Measurements from ENCODE around the gene GAN.
"Not testable (repeated sequence)": the region's sequence is repeated elsewhere in the genome, so short reads cannot be mapped to it uniquely, and the experiment has no call there.

The GAN gene

GRCh38 chr16:81310045-81310644 lies 4.6 kb upstream of the GAN start:
- no peak for DNase-seq

- no peak for DNase-seq
These were observed 3.0 kb upstream of the GAN start for GRCh38 chr16:81311762-81312161.

GRCh38 chr16:81313701-81314602 lies 810 bp upstream of the GAN start:
- no peak for DNase-seq

GRCh38 chr16:81315271-81316175 lies 761 bp downstream of the GAN start:
- no peak for DNase-seq

GRCh38 chr16:81316176-81316496 lies 1.4 kb downstream of the GAN start:
- DNase-seq: no peak

- no peak for DNase-seq
These were observed 3.9 kb downstream of the GAN start for GRCh38 chr16:81318711-81319110.

GRCh38 chr16:81319221-81319912 lies 4.6 kb downstream of the GAN start:
- no peak for DNase-seq

- no peak for DNase-seq
These were observed 6.3 kb downstream of the GAN start for GRCh38 chr16:81321039-81321438.

GRCh38 chr16:81321536-81321935 lies 6.8 kb downstream of the GAN start:
- DNase-seq: no peak

- no peak for DNase-seq
These were observed 10.0 kb downstream of the GAN start for GRCh38 chr16:81324808-81325207.

- no peak for DNase-seq
These were observed 12.2 kb downstream of the GAN start for GRCh38 chr16:81327011-81327410.

- DNase-seq: no peak
These were observed 12.9 kb downstream of the GAN start for GRCh38 chr16:81327447-81328196.

GRCh38 chr16:81329947-81330346 lies 15.2 kb downstream of the GAN start:
- DNase-seq: no peak

GRCh38 chr16:81333356-81333755 lies 18.6 kb downstream of the GAN start:
- no peak for DNase-seq

- no peak for DNase-seq
These were observed 20.9 kb downstream of the GAN start for GRCh38 chr16:81335669-81336068.

- DNase-seq: no peak
These were observed 22.3 kb downstream of the GAN start for GRCh38 chr16:81337097-81337496.

GRCh38 chr16:81345172-81345571 lies 30.4 kb downstream of the GAN start:
- DNase-seq: not testable (repeated sequence)

- DNase-seq: no peak
These were observed 32.7 kb downstream of the GAN start for GRCh38 chr16:81347425-81347824.

GRCh38 chr16:81349608-81350305 lies 35.0 kb downstream of the GAN start:
- no peak for DNase-seq

- no peak for DNase-seq
These were observed 35.5 kb downstream of the GAN start for GRCh38 chr16:81350306-81350615.

GRCh38 chr16:81353895-81354294 lies 39.1 kb downstream of the GAN start:
- no peak for DNase-seq

All from DMS153 (cell line).